Measurements from ENCODE around the gene GOLGA8J. TPM values are rescaled to one million over a fixed set of nuclear protein-coding genes. Genes with fewer than 3 reads are reported as not detected.
A peak's percentile ranks its signal among the peaks of the same experiment; 100 is the strongest.
"Not testable (repeated sequence)": the region's sequence is repeated elsewhere in the genome, so short reads cannot be mapped to it uniquely, and the experiment has no call there.

The GOLGA8J gene, protein sequence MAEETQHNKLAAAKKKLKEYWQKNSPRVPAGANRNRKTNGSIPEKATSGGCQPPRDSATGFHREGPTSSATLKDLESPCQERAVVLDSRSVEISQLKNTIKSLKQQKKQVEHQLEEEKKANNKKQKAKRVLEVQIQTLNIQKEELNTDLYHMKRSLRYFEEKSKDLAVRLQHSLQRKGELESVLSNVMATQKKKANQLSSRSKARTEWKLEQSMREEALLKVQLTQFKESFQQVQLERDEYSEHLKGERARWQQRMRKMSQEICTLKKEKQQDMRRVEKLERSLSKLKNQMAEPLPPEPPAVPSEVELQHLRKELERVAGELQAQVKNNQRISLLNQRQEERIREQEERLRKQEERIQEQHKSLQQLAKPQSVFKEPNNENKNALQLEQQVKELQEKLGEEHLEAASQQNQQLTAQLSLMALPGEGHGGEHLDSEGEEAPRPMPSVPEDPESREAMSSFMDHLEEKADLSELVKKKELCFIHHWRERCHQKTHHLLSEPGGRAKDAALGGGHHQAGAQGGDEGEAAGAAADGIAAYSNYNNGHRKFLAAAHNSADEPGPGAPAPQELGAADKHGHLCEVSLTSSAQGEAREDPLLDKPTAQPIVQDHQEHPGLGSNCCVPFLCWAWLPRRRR
- total RNA-seq (2014; rRNA removed; shearing (Covaris generic); ENCODE audit: low replicate concordance) = 0.07 TPM in 1 of 2 replicates, not detected in the other

DNA sequence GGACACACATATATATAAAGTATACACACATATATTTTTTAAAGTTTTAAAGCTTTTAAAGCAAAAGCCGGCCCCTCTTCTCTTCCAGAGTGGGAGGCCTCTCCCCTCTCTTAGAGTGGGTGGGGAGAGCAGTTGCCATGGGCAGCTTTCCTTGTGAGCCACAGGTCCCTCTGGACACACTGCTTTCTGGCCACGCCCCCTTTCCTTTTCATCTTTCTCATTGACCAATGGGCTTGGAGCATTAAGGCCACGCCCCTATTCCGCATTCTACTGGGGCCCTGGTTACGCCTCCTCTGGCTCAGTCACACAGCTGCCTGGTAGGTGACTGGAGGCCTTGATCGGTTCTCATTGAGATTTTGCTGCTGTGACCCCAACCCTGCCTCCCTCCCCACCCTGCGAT is at the start of gene GOLGA8J:
TSS of gene GOLGA8J (plus strand) at position 301 of the 400 bp plus-strand sequence. CDS start at position 399, 98 bp downstream.
- H3K27me3 ChIP-seq, H3K4me3 ChIP-seq, H3K9me3 ChIP-seq, H3K36me3 ChIP-seq, DNase-seq: not testable (repeated sequence)

DNA sequence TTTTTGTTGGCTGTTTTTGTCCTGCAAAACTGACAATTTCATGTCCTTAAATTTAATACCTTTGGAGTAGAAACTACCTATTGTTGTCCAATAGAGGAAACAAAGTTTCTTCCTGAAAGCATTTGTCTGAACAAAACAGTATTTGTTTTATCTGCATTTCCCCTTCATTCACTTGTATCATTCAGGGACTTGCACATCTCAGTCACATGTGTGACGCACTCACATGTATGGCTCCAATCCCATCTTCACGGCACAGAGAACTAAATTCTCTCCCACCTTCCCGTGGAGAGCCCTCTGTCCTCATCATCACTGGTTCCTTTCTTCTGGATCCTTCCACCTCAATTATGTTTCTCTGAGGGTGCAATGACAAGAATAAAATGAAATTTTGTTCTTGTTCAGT is 49.5 kb upstream of the GOLGA8J start:
- H3K4me3 ChIP-seq = no peak overlapping the region
- no peak for DNase-seq
- no peaks in the 10 kb centered on the region for H3K36me3 ChIP-seq
- H3K27me3 ChIP-seq = no peaks in the 10 kb centered on the region
- peaks cover 5% of the 10 kb centered on the region for H3K9me3 ChIP-seq

DNA sequence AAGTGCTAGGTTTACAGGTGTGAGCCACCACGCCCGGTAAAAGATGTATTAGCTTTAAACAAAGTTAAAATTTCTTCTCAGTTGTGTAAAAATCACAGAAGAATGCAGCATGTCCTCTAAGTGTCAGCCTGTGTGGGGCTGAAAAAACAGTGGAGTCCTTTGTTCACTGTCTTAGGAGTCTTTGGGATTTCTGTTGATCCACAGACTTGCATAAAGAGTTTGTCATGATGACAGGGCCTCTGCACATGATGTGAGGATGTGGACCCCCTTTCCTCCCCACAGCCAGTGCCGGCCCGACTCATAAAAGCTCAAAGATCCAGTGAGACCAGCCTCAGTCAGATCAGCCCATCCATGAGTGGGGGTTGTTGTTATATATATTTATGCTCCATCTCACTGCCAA is 49.0 kb upstream of the GOLGA8J start:
- H3K27me3 ChIP-seq = no peaks in the 10 kb centered on the region
- H3K4me3 ChIP-seq = no peak overlapping the region
- no peaks in the 10 kb centered on the region for H3K36me3 ChIP-seq
- H3K9me3 ChIP-seq = peaks cover 7% of the 10 kb centered on the region
- DNase-seq = no peak

DNA sequence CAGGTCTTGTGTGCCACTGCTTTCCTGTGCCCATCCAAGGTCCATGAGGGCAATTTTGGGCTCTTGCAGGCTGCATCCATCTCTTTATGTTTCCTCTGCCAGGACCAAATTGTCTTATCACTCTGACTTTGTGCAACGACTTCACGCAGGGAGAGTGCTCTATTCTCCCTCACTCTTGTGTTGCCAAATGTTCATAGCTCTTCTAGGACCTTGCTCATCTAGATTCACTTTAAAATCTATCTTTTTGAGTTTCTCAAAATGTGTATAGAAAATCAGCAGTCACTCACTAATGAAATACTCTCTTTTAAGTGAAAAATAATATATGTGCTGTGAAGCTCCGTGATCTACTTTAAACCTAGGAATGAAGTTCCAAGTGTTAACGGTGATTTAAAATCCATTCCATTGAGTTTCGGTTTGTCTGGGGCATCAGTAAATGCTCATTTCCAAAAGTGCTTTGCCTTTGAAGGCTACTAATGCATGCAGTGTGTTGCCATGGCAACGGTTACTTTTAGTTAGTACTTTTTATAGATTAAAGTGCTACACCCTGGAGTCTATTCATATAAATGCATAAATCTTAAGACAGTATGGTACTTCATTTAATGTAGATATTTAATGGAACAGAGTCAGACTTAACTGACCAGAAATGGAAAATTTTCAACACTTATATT is 46.6 kb upstream of the GOLGA8J start:
- no peak overlapping the region for H3K4me3 ChIP-seq
- DNase-seq = no peak
- no peaks in the 10 kb centered on the region for H3K36me3 ChIP-seq
- H3K27me3 ChIP-seq = no peaks in the 10 kb centered on the region
- H3K9me3 ChIP-seq = peaks cover 7% of the 10 kb centered on the region; the same call in 1 of the 2 replicates

DNA sequence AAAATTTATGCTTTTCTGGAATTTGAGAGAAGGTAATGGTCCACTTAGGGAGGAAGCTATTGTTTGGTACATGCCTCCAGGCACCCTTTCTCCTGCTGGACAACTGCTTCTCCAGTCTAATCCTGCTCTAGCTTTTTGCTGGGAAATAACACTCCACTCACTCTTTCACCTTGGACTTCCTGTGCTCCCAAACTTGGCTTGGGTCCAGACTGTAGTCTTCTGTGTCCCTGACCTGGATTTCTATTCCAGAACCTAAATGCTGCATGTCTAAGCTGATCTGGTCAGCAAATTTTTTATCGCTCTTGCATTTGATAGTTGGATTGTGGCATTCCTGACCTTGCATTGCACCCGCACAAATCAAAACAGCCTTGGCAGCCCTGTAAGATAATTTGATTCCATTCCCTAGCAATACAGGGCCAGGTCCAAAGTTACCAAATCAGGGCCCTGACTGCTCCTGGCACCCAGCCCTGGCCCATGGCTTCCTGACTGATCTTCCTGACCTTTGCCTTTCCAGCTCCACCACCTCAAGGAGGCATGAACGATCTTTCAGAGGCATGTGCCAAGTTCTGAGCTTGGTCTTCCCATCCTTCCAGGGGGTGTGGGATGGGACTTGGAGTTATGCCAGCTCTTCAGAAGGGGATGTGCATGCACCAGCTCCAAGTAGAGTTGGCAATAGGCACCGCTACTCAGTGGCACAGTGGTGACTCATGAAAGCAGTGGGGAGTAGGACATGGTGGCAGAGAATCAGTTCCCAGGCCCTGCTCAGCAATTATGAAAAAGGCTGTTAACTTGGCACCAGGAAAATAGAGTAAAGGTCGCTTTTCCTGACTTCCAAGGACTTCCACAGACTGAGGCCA is 43.9 kb upstream of the GOLGA8J start:
- H3K4me3 ChIP-seq = no peak overlapping the region
- DNase-seq = peak; percentile 95
- H3K9me3 ChIP-seq = peaks cover 7% of the 10 kb centered on the region; the same call in 1 of the 2 replicates
- H3K36me3 ChIP-seq = no peaks in the 10 kb centered on the region
- no peaks in the 10 kb centered on the region for H3K27me3 ChIP-seq

DNA sequence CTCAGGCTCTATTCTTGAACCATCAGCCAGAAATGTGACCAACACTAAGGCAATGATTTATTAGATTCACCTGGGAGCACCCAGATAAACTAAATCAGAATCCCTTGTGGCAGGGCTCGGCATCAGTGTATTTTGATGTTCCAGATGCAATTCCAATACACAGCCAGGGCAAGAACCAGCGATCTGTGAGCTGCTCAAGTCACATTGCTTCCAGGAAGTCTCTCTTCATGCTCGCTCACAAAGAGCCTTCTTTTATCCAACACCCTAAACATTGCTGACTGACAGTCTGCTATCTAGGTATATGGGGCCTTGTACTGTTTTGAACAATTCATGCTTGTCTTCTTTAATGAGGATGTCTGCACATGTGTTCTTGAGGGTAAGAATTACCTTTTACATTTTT is 40.9 kb upstream of the GOLGA8J start:
- no peak for DNase-seq
- no peak overlapping the region for H3K4me3 ChIP-seq
- peaks cover 7% of the 10 kb centered on the region; the same call in 1 of the 2 replicates for H3K9me3 ChIP-seq
- H3K36me3 ChIP-seq = no peaks in the 10 kb centered on the region
- H3K27me3 ChIP-seq = no peaks in the 10 kb centered on the region

DNA sequence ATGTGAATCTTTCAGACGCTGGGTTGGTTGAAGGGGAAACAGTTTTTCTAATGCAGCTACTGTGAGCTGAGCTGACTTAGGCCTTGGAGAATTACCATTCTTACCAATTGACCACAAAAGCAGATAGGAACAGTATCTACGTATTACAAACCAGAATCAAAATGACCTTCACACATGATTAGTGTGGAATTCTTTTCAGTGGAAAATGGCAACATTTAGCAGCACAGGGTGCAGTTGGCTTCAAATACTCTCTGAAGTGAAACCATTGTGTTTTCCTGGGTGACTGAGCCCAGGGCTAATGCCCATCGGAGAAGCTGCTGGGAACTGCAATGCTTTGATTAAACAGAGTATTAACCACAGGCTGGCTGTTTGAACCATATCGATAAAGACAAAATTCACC is 40.2 kb upstream of the GOLGA8J start:
- peaks cover 7% of the 10 kb centered on the region; the same call in 1 of the 2 replicates for H3K9me3 ChIP-seq
- peak; percentile 11 for DNase-seq
- no peak overlapping the region for H3K4me3 ChIP-seq
- H3K36me3 ChIP-seq = no peaks in the 10 kb centered on the region
- no peaks in the 10 kb centered on the region for H3K27me3 ChIP-seq

DNA sequence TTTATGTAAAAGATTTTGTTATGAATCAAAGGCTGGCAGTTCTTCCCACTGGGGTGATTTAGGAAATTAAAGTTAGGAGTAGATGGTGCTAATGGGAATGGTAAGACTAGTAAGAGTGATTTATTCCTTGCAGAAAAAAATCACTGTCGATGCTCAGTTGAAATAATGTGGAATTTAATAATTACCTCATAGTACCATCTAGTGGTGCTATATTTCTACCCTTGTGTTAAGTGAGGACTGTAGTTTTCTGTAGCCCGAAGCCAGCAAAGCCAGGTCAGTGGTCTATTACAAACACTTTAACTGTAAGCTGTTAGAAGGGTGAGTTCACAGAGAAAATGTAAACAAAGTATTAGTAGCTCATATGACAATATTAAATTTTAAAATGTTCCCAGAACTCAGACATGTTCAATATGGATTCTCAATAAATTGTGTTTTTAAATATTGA is 39.5 kb upstream of the GOLGA8J start:
- peak; percentile 44 for DNase-seq
- H3K36me3 ChIP-seq = no peaks in the 10 kb centered on the region
- no peak overlapping the region for H3K4me3 ChIP-seq
- H3K9me3 ChIP-seq = peaks cover 2% of the 10 kb centered on the region; the same call in 1 of the 2 replicates
- no peaks in the 10 kb centered on the region for H3K27me3 ChIP-seq

DNA sequence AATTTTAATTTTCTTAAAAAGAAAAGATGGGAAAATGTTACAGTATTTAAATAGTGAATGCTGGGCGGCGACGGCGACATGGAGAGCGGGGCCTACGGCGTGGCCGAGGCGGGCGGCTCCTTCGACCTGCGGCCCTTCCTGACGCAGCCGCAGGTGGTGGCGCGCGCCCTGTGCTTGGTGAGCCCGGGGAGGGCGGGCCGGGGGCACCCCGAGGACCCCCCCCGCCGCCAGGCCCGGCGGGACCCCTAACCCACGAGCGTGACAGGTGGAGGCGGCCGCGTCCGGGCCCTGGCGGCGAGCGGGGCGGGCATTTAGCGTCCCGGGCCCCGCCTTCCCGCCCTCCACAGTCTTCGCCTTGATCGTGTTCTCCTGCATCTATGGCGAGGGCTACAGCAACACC is 38.4 kb upstream of the GOLGA8J start:
- H3K4me3 ChIP-seq = no peak overlapping the region
- no peaks in the 10 kb centered on the region for H3K36me3 ChIP-seq
- DNase-seq = no peak
- H3K27me3 ChIP-seq = no peaks in the 10 kb centered on the region
- H3K9me3 ChIP-seq = no peaks in the 10 kb centered on the region

DNA sequence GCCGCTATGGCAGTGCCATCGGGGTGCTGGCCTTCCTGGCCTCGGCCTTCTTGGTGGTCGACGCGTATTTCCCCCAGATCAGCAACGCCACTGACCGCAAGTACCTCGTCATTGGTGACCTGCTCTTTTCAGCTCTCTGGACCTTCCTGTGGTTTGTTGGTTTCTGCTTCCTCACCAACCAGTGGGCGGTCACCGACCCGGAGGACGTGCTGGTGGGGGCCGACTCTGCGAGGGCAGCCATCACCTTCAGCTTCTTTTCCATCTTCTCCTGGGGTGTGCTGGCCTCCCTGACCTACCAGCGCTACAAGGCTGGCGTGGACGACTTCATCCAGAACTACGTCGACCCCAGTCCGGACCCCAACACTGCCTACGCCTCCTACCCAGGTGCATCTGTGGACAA is 37.9 kb upstream of the GOLGA8J start:
- not testable (repeated sequence) for H3K36me3 ChIP-seq, H3K27me3 ChIP-seq, H3K4me3 ChIP-seq, H3K9me3 ChIP-seq, DNase-seq

DNA sequence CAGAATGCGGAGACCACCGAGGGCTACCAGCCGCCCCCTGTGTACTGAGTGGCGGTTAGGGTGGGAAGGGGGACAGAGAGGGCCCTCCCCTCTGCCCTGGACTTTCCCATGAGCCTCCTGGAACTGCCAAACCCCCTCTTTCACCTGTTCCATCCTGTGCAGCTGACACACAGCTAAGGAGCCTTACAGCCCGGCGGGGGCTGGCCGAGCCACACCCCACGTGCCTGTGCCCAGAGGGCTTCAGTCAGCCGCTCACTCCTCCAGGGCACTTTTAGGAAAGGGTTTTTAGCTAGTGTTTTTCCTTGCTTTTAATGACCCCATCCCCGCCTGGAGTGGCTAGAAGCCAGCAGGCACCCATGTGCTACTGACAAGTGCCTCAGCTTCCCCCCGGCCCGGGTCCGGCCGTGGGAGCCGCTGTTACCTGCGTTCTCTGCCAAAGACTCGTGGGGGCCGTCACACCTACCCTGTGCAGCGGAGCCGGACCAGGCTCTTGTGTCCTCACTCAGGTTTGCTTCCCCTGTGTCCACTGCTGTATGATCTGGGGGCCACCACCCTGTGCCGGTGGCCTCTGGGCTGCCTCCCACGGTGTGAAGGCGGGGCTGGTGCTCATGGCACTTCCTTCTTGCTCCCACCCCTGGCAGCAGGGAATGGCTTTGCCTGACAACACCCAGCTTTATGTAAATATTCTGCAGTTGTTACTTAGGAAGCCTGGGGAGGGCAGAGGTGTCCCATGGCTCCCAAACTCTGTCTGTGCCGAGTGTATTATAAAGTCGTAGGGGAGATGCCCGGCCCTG is 37.3 kb upstream of the GOLGA8J start:
- H3K36me3 ChIP-seq, H3K9me3 ChIP-seq, H3K4me3 ChIP-seq, DNase-seq, H3K27me3 ChIP-seq: not testable (repeated sequence)

DNA sequence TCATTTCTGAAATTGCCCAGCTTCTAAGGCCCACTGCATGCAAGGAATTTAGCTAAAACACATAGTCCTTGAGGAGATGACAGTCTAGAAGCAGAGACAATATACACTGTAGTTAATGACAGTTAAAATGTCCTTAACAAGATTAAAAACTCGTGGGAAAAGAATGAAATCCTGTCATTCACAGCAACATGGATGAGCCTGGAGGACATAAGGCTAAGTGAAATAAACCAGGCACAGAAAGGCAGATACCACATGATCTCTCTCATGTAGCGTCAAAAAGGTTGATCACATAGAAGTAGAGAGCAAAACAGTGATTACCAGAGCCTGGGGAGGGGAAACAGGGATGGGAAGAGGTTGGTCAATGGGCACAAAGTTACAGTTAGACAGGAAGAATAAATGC is 36.3 kb upstream of the GOLGA8J start:
- Histone ChIP-seq H3K9me3 (no peaks in the 10 kb centered on the region), H3K36me3 (no peaks in the 10 kb centered on the region), H3K4me3 (no peak overlapping the region), H3K27me3 (no peaks in the 10 kb centered on the region)
- DNase-seq = no peak

DNA sequence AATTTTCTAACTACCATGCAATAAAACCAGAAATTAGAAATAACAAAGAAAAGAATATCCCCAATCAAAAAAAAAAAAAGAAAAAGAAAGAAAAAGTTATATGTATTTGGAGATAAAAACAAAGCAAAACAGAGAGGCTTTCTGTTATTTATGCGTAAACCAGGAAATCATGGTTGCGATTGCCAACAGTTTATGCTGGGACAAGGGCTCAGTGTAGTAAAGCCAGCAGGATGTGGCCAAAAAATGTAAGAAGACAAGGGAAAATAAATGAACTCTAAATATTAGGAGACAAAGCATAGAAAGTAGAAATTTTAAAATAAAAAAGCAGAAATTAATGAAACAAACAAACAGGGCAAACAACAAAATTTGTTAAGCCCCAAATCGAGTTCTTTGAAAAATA is 27.2 kb upstream of the GOLGA8J start:
- Histone ChIP-seq H3K36me3 (no peaks in the 10 kb centered on the region), H3K4me3 (no peak overlapping the region), H3K9me3 (no peaks in the 10 kb centered on the region), H3K27me3 (no peaks in the 10 kb centered on the region)
- no peak for DNase-seq

DNA sequence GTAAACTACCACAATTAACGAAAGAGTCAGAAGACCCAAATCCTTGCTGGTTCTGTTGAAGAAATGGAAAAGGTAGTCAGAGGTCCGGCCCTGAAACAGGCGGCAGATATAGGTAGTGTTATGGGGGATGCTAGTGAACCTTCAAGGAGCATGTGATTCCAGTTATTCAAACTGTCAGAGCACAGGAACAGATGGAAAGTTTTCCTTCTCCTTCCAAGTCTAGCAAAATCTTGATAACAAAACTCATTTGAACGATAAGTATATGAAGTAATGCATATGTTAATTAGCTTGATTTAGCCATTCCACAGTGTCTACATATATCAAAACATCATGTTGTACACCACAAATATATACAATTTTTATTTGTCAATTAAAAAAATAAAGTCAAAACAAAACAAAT is 26.6 kb upstream of the GOLGA8J start:
- DNase-seq = no peak
- H3K9me3 ChIP-seq = no peaks in the 10 kb centered on the region
- no peaks in the 10 kb centered on the region for H3K36me3 ChIP-seq
- H3K27me3 ChIP-seq = no peaks in the 10 kb centered on the region
- H3K4me3 ChIP-seq = no peak overlapping the region

DNA sequence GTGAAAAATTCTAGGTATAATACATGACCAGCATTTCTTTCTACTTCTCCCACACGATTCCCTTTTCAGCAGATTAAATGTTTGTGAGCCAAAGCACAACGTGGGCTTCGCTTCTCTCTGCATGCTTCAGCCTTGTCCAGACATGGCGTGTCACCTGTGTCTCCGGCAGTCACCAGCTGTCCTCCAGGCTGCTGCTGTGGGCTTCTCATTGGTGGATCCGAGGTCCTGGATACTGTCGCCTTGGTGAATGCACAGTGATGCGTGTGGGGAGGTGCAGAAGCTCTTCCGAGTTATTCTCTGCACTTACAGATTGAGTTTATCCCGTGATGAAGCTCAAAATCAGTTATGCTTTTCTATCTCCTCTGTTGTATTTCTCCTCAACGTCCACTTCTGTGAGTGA is 23.0 kb upstream of the GOLGA8J start:
- DNase-seq = no peak
- H3K4me3 ChIP-seq = no peak overlapping the region
- H3K9me3 ChIP-seq = no peaks in the 10 kb centered on the region
- H3K36me3 ChIP-seq = no peaks in the 10 kb centered on the region
- no peaks in the 10 kb centered on the region for H3K27me3 ChIP-seq

DNA sequence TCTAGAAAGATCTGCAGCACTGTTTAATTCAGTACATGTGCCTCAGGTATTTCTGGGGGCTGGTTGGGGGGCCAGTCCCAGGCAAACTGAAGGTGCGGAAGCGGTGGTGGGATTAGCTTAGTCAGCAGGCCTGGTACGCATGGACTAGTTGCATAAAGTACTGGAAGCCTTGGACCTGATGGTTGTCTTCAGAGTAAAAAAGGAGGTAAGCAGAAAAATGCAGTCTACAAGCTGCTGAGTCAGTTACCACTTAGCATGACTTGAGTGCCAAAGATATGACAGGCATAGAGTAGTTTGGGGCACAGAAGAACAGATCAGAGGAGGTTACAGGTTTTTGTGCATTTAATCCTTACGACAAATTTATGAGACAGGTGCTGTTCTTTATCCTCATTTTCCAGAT is 19.9 kb upstream of the GOLGA8J start:
- DNase-seq = no peak
- H3K36me3 ChIP-seq = no peaks in the 10 kb centered on the region
- no peaks in the 10 kb centered on the region for H3K27me3 ChIP-seq
- no peaks in the 10 kb centered on the region; the same call in 1 of the 2 replicates for H3K9me3 ChIP-seq
- no peak overlapping the region for H3K4me3 ChIP-seq

All from MG63 (cell line).